ENCODE results near the gene DES. TPM values are rescaled to one million over a fixed set of nuclear protein-coding genes. Genes with fewer than 3 reads are reported as not detected.

DES gene
- total RNA-seq, 1 experiment from 2014 or later: 1.6 TPM

DNA sequence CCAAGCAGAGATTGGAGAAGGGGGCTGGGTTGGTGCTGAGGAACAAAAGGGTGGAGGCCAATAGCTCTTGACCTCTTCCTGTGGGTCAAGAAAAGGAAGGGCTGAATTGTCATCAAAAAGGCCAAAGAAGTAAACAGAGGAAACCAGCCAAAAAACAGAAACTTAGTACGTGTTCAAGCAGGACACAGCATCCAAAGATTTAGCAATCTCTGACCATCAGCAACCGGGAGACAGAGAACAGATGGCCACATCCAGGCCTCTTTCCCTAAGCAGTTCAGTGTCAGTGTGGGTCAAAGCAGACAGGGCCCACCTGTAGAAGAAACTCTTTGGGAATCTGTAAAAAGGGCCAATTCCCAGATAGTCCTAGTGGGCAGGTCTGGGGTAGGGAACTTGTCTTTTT is 33.3 kb upstream of the DES start (continued):
- TF ChIP-seq SOX15 (CRISPR knock-in tag; IDR thresholded peaks at IDR 0.05) (no peak), NR1H2 (CRISPR knock-in tag; IDR thresholded peaks at IDR 0.05) (no peak), TCF7 (CRISPR knock-in tag; IDR thresholded peaks at IDR 0.05; ENCODE audit: low read depth) (no peak), CREB1 (CRISPR knock-in tag; IDR thresholded peaks at IDR 0.05) (no peak), GABPB1 (CRISPR knock-in tag; IDR thresholded peaks at IDR 0.05) (no peak), FOXJ3 (CRISPR knock-in tag; IDR thresholded peaks at IDR 0.05; ENCODE audit: borderline replicate concordance) (no peak), ZNF671 (CRISPR knock-in tag; IDR thresholded peaks at IDR 0.05) (no peak)
- TF ChIP-seq, protein P1, sequence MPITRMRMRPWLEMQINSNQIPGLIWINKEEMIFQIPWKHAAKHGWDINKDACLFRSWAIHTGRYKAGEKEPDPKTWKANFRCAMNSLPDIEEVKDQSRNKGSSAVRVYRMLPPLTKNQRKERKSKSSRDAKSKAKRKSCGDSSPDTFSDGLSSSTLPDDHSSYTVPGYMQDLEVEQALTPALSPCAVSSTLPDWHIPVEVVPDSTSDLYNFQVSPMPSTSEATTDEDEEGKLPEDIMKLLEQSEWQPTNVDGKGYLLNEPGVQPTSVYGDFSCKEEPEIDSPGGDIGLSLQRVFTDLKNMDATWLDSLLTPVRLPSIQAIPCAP (CRISPR knock-in tag; IDR thresholded peaks at IDR 0.05): no peak
- TF ChIP-seq, protein P2, sequence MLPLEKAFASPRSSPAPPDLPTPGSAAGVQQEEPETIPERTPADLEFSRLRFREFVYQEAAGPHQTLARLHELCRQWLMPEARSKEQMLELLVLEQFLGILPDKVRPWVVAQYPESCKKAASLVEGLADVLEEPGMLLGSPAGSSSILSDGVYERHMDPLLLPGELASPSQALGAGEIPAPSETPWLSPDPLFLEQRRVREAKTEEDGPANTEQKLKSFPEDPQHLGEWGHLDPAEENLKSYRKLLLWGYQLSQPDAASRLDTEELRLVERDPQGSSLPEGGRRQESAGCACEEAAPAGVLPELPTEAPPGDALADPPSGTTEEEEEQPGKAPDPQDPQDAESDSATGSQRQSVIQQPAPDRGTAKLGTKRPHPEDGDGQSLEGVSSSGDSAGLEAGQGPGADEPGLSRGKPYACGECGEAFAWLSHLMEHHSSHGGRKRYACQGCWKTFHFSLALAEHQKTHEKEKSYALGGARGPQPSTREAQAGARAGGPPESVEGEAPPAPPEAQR (CRISPR knock-in tag; IDR thresholded peaks at IDR 0.05): no peak
- TF ChIP-seq, protein P3, sequence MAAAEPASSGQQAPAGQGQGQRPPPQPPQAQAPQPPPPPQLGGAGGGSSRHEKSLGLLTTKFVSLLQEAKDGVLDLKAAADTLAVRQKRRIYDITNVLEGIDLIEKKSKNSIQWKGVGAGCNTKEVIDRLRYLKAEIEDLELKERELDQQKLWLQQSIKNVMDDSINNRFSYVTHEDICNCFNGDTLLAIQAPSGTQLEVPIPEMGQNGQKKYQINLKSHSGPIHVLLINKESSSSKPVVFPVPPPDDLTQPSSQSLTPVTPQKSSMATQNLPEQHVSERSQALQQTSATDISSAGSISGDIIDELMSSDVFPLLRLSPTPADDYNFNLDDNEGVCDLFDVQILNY (CRISPR knock-in tag; IDR thresholded peaks at IDR 0.05): no peak

DNA sequence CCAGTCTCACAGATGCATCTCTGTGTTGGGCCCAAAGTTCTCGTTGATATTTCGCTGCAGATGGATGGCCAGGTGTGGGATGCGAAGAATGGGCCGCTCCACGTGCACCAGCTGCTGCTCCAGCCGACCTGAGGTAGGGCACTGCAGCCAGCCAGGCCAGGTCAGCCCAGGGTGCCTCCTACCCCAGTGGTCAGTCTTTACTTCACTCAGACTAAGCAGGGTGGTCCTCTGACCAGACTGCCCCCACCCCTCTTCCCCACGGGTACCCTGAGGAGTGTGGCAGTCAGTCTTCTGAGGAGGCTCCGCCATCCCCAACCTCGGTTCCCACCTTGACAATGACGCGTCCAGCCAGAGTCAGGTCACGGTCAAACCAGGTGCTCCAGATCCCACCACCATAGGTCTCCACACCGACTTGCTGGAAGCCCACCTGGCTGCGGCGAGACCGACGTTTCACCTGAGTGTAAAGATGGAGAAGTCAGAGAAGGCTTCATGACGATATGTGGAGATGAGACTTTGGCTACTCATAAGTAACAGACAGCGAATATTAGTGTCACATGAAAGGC is 32.1 kb upstream of the DES start:
- no peak overlapping the region for H3K27ac Mint-ChIP-seq
- H3K36me3 Mint-ChIP-seq: peaks cover 32% of the 10 kb centered on the region
- peak overlapping the region; percentile 34 for H3K4me3 Mint-ChIP-seq
- ATAC-seq: no peak
- POLR2A ChIA-PET: interaction anchor here (0.6 to 1.5 kb wide), 3 partner anchors 30 to 209 kb away, joined by 3 to 4 read pairs (median 4); partner anchors contain the start of gene CNPPD1
- H3K9me3 Mint-ChIP-seq: no peaks in the 10 kb centered on the region
- H3K27me3 Mint-ChIP-seq (ENCODE audit: low read depth): 0 out of 2 replicates have a peak, but pooled peaks cover under 1% of the 10 kb centered on the region
- CTCF ChIA-PET: interaction anchor here (1.0 to 3.3 kb wide), 3 partner anchors 91 to 384 kb away, joined by 3 to 27 read pairs (median 3); no protein-coding TSS in a partner anchor
- H3K4me1 Mint-ChIP-seq: peaks cover 7% of the 10 kb centered on the region
- TF ChIP-seq TCF7 (CRISPR knock-in tag; IDR thresholded peaks at IDR 0.05; ENCODE audit: low read depth) (0 out of 2 replicates have a peak, but pooled peaks have one; percentile 28), NR3C1 (CRISPR knock-in tag; conservative IDR thresholded peaks at IDR 0.05; ENCODE audit: low read depth) (no peak), ZNF219 (CRISPR knock-in tag; IDR thresholded peaks at IDR 0.05; ENCODE audit: borderline replicate concordance) (no peak), EMX1 (CRISPR knock-in tag; IDR thresholded peaks at IDR 0.05) (no peak), SMAD4 (CRISPR knock-in tag; IDR thresholded peaks at IDR 0.05) (no peak), GABPB1 (CRISPR knock-in tag; IDR thresholded peaks at IDR 0.05) (no peak)
- TF ChIP-seq, protein P4, sequence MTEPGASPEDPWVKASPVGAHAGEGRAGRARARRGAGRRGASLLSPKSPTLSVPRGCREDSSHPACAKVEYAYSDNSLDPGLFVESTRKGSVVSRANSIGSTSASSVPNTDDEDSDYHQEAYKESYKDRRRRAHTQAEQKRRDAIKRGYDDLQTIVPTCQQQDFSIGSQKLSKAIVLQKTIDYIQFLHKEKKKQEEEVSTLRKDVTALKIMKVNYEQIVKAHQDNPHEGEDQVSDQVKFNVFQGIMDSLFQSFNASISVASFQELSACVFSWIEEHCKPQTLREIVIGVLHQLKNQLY (CRISPR knock-in tag; IDR thresholded peaks at IDR 0.05): no peak
- TF ChIP-seq, protein P5, sequence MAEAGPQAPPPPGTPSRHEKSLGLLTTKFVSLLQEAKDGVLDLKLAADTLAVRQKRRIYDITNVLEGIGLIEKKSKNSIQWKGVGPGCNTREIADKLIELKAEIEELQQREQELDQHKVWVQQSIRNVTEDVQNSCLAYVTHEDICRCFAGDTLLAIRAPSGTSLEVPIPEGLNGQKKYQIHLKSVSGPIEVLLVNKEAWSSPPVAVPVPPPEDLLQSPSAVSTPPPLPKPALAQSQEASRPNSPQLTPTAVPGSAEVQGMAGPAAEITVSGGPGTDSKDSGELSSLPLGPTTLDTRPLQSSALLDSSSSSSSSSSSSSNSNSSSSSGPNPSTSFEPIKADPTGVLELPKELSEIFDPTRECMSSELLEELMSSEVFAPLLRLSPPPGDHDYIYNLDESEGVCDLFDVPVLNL (CRISPR knock-in tag; IDR thresholded peaks at IDR 0.05; ENCODE audit: borderline replicate concordance, low read depth): no peak
- DNase-seq (ENCODE audit: low spot score): no peak

DNA sequence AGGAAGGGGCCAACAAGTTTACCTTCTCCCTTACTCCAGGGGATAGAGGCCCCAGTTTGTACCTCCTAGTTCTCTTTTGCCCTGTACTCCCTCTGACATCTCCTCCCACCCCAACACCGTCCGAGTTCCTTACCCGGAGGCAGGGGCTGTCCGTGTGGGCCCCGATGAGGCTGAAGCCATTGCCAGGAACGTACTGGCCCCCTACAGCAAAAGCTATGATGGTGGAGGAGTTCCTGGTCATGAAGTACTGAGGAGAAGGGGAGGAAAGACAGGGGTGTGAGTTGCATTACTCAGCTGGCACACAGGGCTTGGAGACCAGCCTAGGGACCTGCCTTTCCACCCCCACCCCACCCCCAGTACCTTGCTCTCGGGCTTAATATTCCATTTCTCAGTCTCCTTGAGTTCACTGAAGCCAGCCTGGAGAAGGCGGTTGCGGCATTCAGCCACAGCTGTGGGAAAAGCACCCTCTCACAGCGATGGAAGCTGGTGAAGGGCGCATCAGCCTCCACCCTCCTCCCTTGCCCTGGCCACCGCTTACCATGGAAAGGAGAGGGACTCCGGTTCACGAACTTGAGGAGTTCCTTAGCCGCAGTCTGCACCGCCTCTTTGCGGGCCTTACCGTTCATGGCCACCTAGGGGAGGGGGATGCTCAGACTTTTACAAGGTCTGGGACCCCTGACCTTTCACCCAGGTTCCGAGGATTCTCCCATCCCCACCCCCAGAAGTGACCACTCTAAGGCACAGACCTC is 31.5 kb upstream of the DES start:
- H3K27ac Mint-ChIP-seq: peak overlapping the region; percentile 91
- peak; percentile 30 for DNase-seq (ENCODE audit: low spot score)
- H3K27me3 Mint-ChIP-seq (ENCODE audit: low read depth): 0 out of 2 replicates have a peak, but pooled peaks cover 3% of the 10 kb centered on the region
- peak; percentile 1 for ATAC-seq
- H3K4me1 Mint-ChIP-seq: peaks cover 7% of the 10 kb centered on the region
- TF ChIP-seq EMX1 (CRISPR knock-in tag; IDR thresholded peaks at IDR 0.05): no peak
- TF ChIP-seq, protein P6, sequence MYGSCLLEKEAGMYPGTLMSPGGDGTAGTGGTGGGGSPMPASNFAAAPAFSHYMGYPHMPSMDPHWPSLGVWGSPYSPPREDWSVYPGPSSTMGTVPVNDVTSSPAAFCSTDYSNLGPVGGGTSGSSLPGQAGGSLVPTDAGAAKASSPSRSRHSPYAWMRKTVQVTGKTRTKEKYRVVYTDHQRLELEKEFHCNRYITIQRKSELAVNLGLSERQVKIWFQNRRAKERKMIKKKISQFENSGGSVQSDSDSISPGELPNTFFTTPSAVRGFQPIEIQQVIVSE (CRISPR knock-in tag; IDR thresholded peaks at IDR 0.05; ENCODE audit: borderline replicate concordance): no peak
- no peak for TF ChIP-seq GABPB1 (CRISPR knock-in tag; IDR thresholded peaks at IDR 0.05)
- peaks cover 28% of the 10 kb centered on the region for H3K36me3 Mint-ChIP-seq
- H3K4me3 Mint-ChIP-seq: peak overlapping the region; percentile 90
- CTCF ChIA-PET: interaction anchor here (0.6 to 3.9 kb wide), 28 partner anchors 9 to 385 kb away, joined by 3 to 64 read pairs (median 4); partner anchors contain the start of genes ABCB6, GMPPA, PTPRN and SPEG
- no peaks in the 10 kb centered on the region for H3K9me3 Mint-ChIP-seq
- POLR2A ChIA-PET: interaction anchor here (0.6 to 1.7 kb wide), 9 partner anchors 8 to 210 kb away, joined by 3 to 6 read pairs (median 4); partner anchors contain the start of genes CNPPD1, GLB1L, GMPPA and STK16

Measured in WTC11 (cell line).